GM23338 (cell line): ENCODE results near the gene CTRL. TPM values are rescaled to one million over a fixed set of nuclear protein-coding genes. Genes with fewer than 3 reads are reported as not detected.

Experiments
- ATAC-seq: fragments of 200-7000 bp; cut with Tn5 transposase; 3 replicates; pipeline ENCODE4 v1.9.1; 2020
- DNase-seq: peaks from one replicate; pipeline ENCODE4 v3.0.0-alpha.2; 2015; ENCODE audit warnings: low spot score
- H2AFZ ChIP-seq: fragments of 200-600 bp; sonication (generic); 2 replicates; pipeline ENCODE4 v1.8.0; 2016; ENCODE audit warnings: antibody characterized with exemption, mild to moderate bottlenecking, moderate library complexity
- H3F3A ChIP-seq: fragments of 200-600 bp; sonication (generic); replicated peaks from 2 replicates; pipeline ENCODE4 v1.8.0; 2017; ENCODE audit warnings: antibody characterized with exemption, mixed run types, low read depth
- H3K27ac ChIP-seq: fragments of 200-600 bp; sonication (generic); 2 replicates; pipeline ENCODE4 v1.6.1; 2016; ENCODE audit warnings: low read depth
- H3K27me3 ChIP-seq: fragments of 200-600 bp; sonication (generic); 2 replicates; pipeline ENCODE4 v1.8.0; 2016; ENCODE audit warnings: mild to moderate bottlenecking, mixed run types, moderate library complexity; ENCODE audit not compliant: insufficient read depth
- H3K36me3 ChIP-seq: fragments of 200-600 bp; sonication (generic); 2 replicates; pipeline ENCODE4 v1.8.0; 2016; ENCODE audit warnings: mild to moderate bottlenecking; ENCODE audit not compliant: insufficient read depth
- H3K4me1 ChIP-seq: fragments of 200-600 bp; sonication (generic); 2 replicates; pipeline ENCODE4 v1.8.0; 2016; ENCODE audit warnings: mild to moderate bottlenecking, moderate library complexity; ENCODE audit not compliant: insufficient read depth
- H3K4me2 ChIP-seq: fragments of 200-600 bp; sonication (generic); 2 replicates; pipeline ENCODE4 v1.7.1; 2017; ENCODE audit warnings: mixed run types
- H3K4me3 ChIP-seq: fragments of 200-600 bp; sonication (generic); 2 replicates; pipeline ENCODE4 v1.6.1; 2016; ENCODE audit warnings: mixed run types
- H3K79me2 ChIP-seq: fragments of 200-600 bp; sonication (generic); replicated peaks from 2 replicates; pipeline ENCODE4 v1.8.0; 2017; ENCODE audit warnings: mild to moderate bottlenecking; ENCODE audit not compliant: insufficient read depth
- H3K9me2 ChIP-seq: fragments of 200-600 bp; sonication (generic); 2 replicates; pipeline ENCODE4 v1.8.0; 2017; ENCODE audit not compliant: insufficient read depth
- H4K20me1 ChIP-seq: fragments of 200-600 bp; sonication (generic); replicated peaks from 2 replicates; pipeline ENCODE4 v1.8.0; 2017; ENCODE audit warnings: mild to moderate bottlenecking; ENCODE audit not compliant: insufficient read depth
- H3K27ac Mint-ChIP-seq: 2 replicates; pipeline ENCODE4 v1.8.0; 2020; ENCODE audit warnings: inconsistent platforms, mild to moderate bottlenecking, moderate library complexity, mixed read lengths
- H3K27me3 Mint-ChIP-seq: 3 replicates; pipeline ENCODE4 v1.8.0; 2022; ENCODE audit warnings: low read depth, mild to moderate bottlenecking, moderate library complexity, mixed read lengths, inconsistent platforms; ENCODE audit not compliant: insufficient read depth, poor library complexity
- H3K36me3 Mint-ChIP-seq: 3 replicates; pipeline ENCODE4 v1.8.0; 2021; ENCODE audit warnings: low read depth, mild to moderate bottlenecking, inconsistent platforms, moderate library complexity, mixed read lengths
- H3K4me1 Mint-ChIP-seq: 3 replicates; pipeline ENCODE4 v1.8.0; 2020; ENCODE audit warnings: mild to moderate bottlenecking, inconsistent platforms, mixed read lengths
- H3K4me3 Mint-ChIP-seq: 3 replicates; pipeline ENCODE4 v1.8.0; 2021; ENCODE audit warnings: moderate library complexity, mild to moderate bottlenecking, inconsistent platforms, mixed read lengths
- H3K9me3 Mint-ChIP-seq: 3 replicates; pipeline ENCODE4 v1.8.0; 2020; ENCODE audit warnings: moderate library complexity, mild to moderate bottlenecking, inconsistent platforms, mixed read lengths
- CREB1 ChIP-seq: fragments of 250-450 bp; sonication (Bioruptor Pico); IDR thresholded peaks from 2 replicates; pipeline ENCODE4 v1.5.0; 2020; ENCODE audit warnings: low read depth, mild to moderate bottlenecking, moderate library complexity
- CTCF ChIP-seq, 2 experiments: fragments of 200-600 bp in 1 of 2; sonication (generic) in 1 of 2; conservative IDR thresholded peaks; 2 replicates each; pipeline versions ENCODE4 v1.5.1 to v1.6.1; 2016 to 2017; ENCODE audit warnings: antibody characterized with exemption in 2 of 2, low read depth in 2 of 2, mild to moderate bottlenecking in 2 of 2, moderate library complexity in 1 of 2
- ETS1 ChIP-seq: IDR thresholded peaks from 2 replicates; pipeline ENCODE4 v1.6.1; 2016; ENCODE audit warnings: antibody characterized with exemption
- EZH2 ChIP-seq: fragments of 200-600 bp; sonication (generic); IDR thresholded peaks from one replicate; pipeline ENCODE4 v1.8.0; 2017; ENCODE audit warnings: antibody characterized with exemption, mild to moderate bottlenecking, low read depth; ENCODE audit not compliant: unreplicated experiment
- JUNB ChIP-seq: IDR thresholded peaks from one replicate; pipeline ENCODE4 v1.6.1; 2016; ENCODE audit warnings: antibody characterized with exemption; ENCODE audit not compliant: unreplicated experiment
- NANOG ChIP-seq: IDR thresholded peaks from 2 replicates; pipeline ENCODE4 v1.6.1; 2016; ENCODE audit warnings: antibody characterized with exemption, borderline replicate concordance
- POLR2AphosphoS5 ChIP-seq: IDR thresholded peaks from 2 replicates; pipeline ENCODE4 v1.6.1; 2016; ENCODE audit warnings: antibody characterized with exemption, low read depth
- STAT1 ChIP-seq: IDR thresholded peaks from one replicate; pipeline ENCODE4 v1.6.1; 2016; ENCODE audit warnings: antibody characterized with exemption; ENCODE audit not compliant: unreplicated experiment
- ZNF114 ChIP-seq: fragments of 250-450 bp; sonication (Bioruptor Pico); IDR thresholded peaks from 2 replicates; pipeline ENCODE4 v1.5.0; 2020; ENCODE audit warnings: mild to moderate bottlenecking, moderate library complexity
- ZNF331 ChIP-seq: fragments of 250-450 bp; sonication (Bioruptor Pico); IDR thresholded peaks from 2 replicates; pipeline ENCODE4 v1.5.0; 2020; ENCODE audit warnings: low read depth, mild to moderate bottlenecking, moderate library complexity
- ZNF462 ChIP-seq: fragments of 250-450 bp; sonication (Bioruptor Pico); IDR thresholded peaks from 2 replicates; pipeline ENCODE4 v1.5.0; 2020; ENCODE audit warnings: mild to moderate bottlenecking, moderate library complexity
- polyA plus RNA-seq: library from polyadenylated mRNA; unstranded; fragments of >200 nt; fragmentation: Nextera tagmentation; extraction: Ambion mirVana; gene quantifications from 2 replicates; pipeline ENCODE4 v1.2.1, GENCODE V29; 2016
- total RNA-seq: library from RNA; depleted of rRNA; stranded (reverse); fragments of >200 nt; shearing (Covaris generic); gene quantifications from 2 replicates; pipeline ENCODE4 v1.2.3, GENCODE V29; 2014

The CTRL gene
- total and polyA plus RNA-seq, 2 experiments from 2014 or later, result 1.6 to 13.0 TPM

GRCh38 chr16:67953641-67954375 lies 22.1 kb upstream of the CTRL start:
- TF ChIP-seq ZNF114 (CRISPR knock-in tag), result no peak
- Histone ChIP-seq H2AFZ (no peak overlapping the region), H4K20me1 (peaks cover 3% of the 10 kb centered on the region; the same call in 1 of the 2 replicates), H3K9me2 (no peaks in the 10 kb centered on the region), H3K27me3 (no peaks in the 10 kb centered on the region), H3K4me3 (no peak overlapping the region), H3F3A (no peaks in the 10 kb centered on the region), H3K4me1 (no peaks in the 10 kb centered on the region), H3K27ac (no peak overlapping the region), H3K4me2 (no peak overlapping the region), H3K79me2 (no peaks in the 10 kb centered on the region), H3K36me3 (peaks cover 6% of the 10 kb centered on the region; the same call in 1 of the 2 replicates)
- H3K27me3 Mint-ChIP-seq, result peaks cover 3% of the 10 kb centered on the region
- no peaks in the 10 kb centered on the region; the same call in 2 of the 3 replicates for H3K4me1 Mint-ChIP-seq
- no peak overlapping the region for H3K4me3 Mint-ChIP-seq
- no peak for DNase-seq
- peaks cover 37% of the 10 kb centered on the region for H3K36me3 Mint-ChIP-seq
- H3K9me3 Mint-ChIP-seq, result no peaks in the 10 kb centered on the region
- no peak overlapping the region for H3K27ac Mint-ChIP-seq
- ATAC-seq, result no peak

- Mint-ChIP-seq H3K27me3 (peaks cover 4% of the 10 kb centered on the region), H3K36me3 (peaks cover 37% of the 10 kb centered on the region), H3K4me3 (no peak overlapping the region), H3K9me3 (no peaks in the 10 kb centered on the region), H3K27ac (no peak overlapping the region), H3K4me1 (no peaks in the 10 kb centered on the region)
- no peak for DNase-seq
- no peaks in the 10 kb centered on the region for H3K4me1 ChIP-seq
- H3K36me3 ChIP-seq, result peaks cover 13% of the 10 kb centered on the region; the same call in 1 of the 2 replicates
- no peak overlapping the region for H2AFZ ChIP-seq
- H4K20me1 ChIP-seq, result no peaks in the 10 kb centered on the region
- ATAC-seq, result no peak
- no peak overlapping the region for H3K4me3 ChIP-seq
- H3K79me2 ChIP-seq, result no peaks in the 10 kb centered on the region
- no peaks in the 10 kb centered on the region for H3K27me3 ChIP-seq
- no peak overlapping the region for H3K27ac ChIP-seq
- H3K9me2 ChIP-seq, result no peaks in the 10 kb centered on the region
- no peak overlapping the region for H3K4me2 ChIP-seq
- no peaks in the 10 kb centered on the region for H3F3A ChIP-seq
- TF ChIP-seq CREB1 (CRISPR knock-in tag) (no peak), JUNB (no peak), ZNF331 (no peak), ETS1 (no peak), ZNF114 (CRISPR knock-in tag) (no peak), EZH2 (no peak), ZNF462 (CRISPR knock-in tag) (no peak), POLR2AphosphoS5 (no peak), STAT1 (no peak), NANOG (no peak), CTCF (conservative IDR thresholded peaks at IDR 0.05; ENCODE audit: low read depth in 2 of 2) (no peak)
Observed at GRCh38 chr16:67951485-67951884, 19.8 kb upstream of the CTRL start.
